GM12891 (cell line): ENCODE data around the gene NDUFA11.

Source experiments
- PAX5 ChIP-seq: IDR thresholded peaks from 2 replicates; pipeline ENCODE4 v1.6.1; 2011; ENCODE audit warnings: low read length, moderate library complexity, mild to moderate bottlenecking; ENCODE audit not compliant: insufficient read depth, severe bottlenecking
- POLR2A ChIP-seq: IDR thresholded peaks from 2 replicates; pipeline ENCODE4 v1.6.1; 2011; ENCODE audit warnings: low read depth, low read length, control low read depth
- POLR2AphosphoS5 ChIP-seq: IDR thresholded peaks from 2 replicates; pipeline ENCODE4 v1.6.1; 2011; ENCODE audit warnings: low read depth, low read length, control low read depth
- POU2F2 ChIP-seq: IDR thresholded peaks from 2 replicates; pipeline ENCODE4 v1.6.1; 2011; ENCODE audit warnings: low read depth, mild to moderate bottlenecking, control low read depth, low read length, moderate library complexity
- SPI1 ChIP-seq: IDR thresholded peaks from 2 replicates; pipeline ENCODE4 v1.6.1; 2011; ENCODE audit warnings: low read depth, low read length, control low read depth
- TAF1 ChIP-seq: IDR thresholded peaks from 2 replicates; pipeline ENCODE4 v1.6.1; 2011; ENCODE audit warnings: low read depth, low read length, control low read depth

GRCh38 chr19:5881543-5882299 lies 21.9 kb downstream of the NDUFA11 start:
- no peak for TF ChIP-seq POLR2A
- no peak for TF ChIP-seq POU2F2
- TF ChIP-seq TAF1, result no peak
- TF ChIP-seq POLR2AphosphoS5, result no peak
- no peak for TF ChIP-seq SPI1
- no peak for TF ChIP-seq PAX5
